ENCODE measurements around the gene SYT12. TPM values are rescaled to one million over a fixed set of nuclear protein-coding genes. Genes with fewer than 3 reads are reported as not detected.

SYT12 gene
- polyA plus RNA-seq, 1 donor from 2014 or later = 2.3 TPM

DNA sequence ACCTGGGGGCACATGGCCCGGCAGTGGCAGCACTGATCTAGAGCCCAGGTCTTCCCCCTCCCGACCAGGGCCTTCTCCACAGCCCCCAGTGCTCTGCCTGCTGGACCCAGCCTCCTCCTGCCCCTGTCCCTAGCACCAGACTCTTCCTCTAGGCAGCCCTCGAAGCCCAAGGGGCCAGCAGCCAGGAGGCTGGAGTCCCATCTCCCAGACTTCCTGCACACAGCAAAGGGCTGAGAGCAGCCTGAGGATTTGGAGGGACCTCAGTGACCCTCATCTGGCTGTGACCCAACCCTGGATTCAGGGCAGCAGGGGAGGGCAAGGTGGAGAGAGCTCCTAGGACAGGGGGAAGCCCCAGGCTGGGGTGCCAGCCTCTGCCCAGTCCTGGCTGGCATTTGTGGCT, 36.7 kb downstream of the SYT12 start:
- Histone ChIP-seq H3K4me3 (ENCODE audit: low read length) (no peak overlapping the region), H3K36me3 (ENCODE audit: insufficient read depth, low read length) (no peaks in the 10 kb centered on the region), H3K9ac (ENCODE audit: low read length) (no peak overlapping the region), H3K27ac (ENCODE audit: low read length) (no peak overlapping the region), H3K79me2 (replicated peaks; ENCODE audit: insufficient read depth, low read length) (no peaks in the 10 kb centered on the region), H3F3A (ENCODE audit: insufficient read depth, low read length, poor library complexity, severe bottlenecking) (no peaks in the 10 kb centered on the region), H3K27me3 (ENCODE audit: insufficient read depth, low read depth, low read length) (peaks cover 14% of the 10 kb centered on the region), H3K9me3 (ENCODE audit: low read length) (no peaks in the 10 kb centered on the region), H2AFZ (ENCODE audit: low read depth, low read length) (no peak overlapping the region), H3K4me2 (ENCODE audit: low read length) (no peak overlapping the region), H4K20me1 (ENCODE audit: insufficient read depth) (no peaks in the 10 kb centered on the region), H3K9me2 (ENCODE audit: insufficient read depth, low read length) (no peaks in the 10 kb centered on the region)
- TF ChIP-seq EZH2 (IDR thresholded peaks at IDR 0.05; ENCODE audit: borderline replicate concordance, insufficient read depth, low read length, poor library complexity, severe bottlenecking) (no peak), CTCF (IDR thresholded peaks at IDR 0.05; ENCODE audit: poor library complexity, severe bottlenecking) (no peak), MXI1 (conservative IDR thresholded peaks at IDR 0.05; ENCODE audit: poor library complexity, severe bottlenecking) (no peak), POLR2AphosphoS5 (IDR thresholded peaks at IDR 0.05) (no peak)
- TF ChIP-seq, protein P1, sequence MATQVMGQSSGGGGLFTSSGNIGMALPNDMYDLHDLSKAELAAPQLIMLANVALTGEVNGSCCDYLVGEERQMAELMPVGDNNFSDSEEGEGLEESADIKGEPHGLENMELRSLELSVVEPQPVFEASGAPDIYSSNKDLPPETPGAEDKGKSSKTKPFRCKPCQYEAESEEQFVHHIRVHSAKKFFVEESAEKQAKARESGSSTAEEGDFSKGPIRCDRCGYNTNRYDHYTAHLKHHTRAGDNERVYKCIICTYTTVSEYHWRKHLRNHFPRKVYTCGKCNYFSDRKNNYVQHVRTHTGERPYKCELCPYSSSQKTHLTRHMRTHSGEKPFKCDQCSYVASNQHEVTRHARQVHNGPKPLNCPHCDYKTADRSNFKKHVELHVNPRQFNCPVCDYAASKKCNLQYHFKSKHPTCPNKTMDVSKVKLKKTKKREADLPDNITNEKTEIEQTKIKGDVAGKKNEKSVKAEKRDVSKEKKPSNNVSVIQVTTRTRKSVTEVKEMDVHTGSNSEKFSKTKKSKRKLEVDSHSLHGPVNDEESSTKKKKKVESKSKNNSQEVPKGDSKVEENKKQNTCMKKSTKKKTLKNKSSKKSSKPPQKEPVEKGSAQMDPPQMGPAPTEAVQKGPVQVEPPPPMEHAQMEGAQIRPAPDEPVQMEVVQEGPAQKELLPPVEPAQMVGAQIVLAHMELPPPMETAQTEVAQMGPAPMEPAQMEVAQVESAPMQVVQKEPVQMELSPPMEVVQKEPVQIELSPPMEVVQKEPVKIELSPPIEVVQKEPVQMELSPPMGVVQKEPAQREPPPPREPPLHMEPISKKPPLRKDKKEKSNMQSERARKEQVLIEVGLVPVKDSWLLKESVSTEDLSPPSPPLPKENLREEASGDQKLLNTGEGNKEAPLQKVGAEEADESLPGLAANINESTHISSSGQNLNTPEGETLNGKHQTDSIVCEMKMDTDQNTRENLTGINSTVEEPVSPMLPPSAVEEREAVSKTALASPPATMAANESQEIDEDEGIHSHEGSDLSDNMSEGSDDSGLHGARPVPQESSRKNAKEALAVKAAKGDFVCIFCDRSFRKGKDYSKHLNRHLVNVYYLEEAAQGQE (IDR thresholded peaks at IDR 0.05; ENCODE audit: borderline replicate concordance) = no peak

GRCh38 chr11:67060111-67060522, 37.2 kb downstream of the SYT12 start:
- no peak overlapping the region for H2AFZ ChIP-seq (ENCODE audit: low read depth, low read length)
- no peaks in the 10 kb centered on the region for H3K79me2 ChIP-seq (replicated peaks; ENCODE audit: insufficient read depth, low read length)
- H3K4me2 ChIP-seq (ENCODE audit: low read length) = no peak overlapping the region
- H3F3A ChIP-seq (ENCODE audit: insufficient read depth, low read length, poor library complexity, severe bottlenecking) = no peaks in the 10 kb centered on the region
- no peaks in the 10 kb centered on the region for H3K36me3 ChIP-seq (ENCODE audit: insufficient read depth, low read length)
- H4K20me1 ChIP-seq (ENCODE audit: insufficient read depth) = no peaks in the 10 kb centered on the region
- H3K9me3 ChIP-seq (ENCODE audit: low read length) = no peaks in the 10 kb centered on the region
- H3K27me3 ChIP-seq (ENCODE audit: insufficient read depth, low read depth, low read length) = peaks cover 14% of the 10 kb centered on the region
- H3K9ac ChIP-seq (ENCODE audit: low read length) = no peak overlapping the region
- no peak overlapping the region for H3K27ac ChIP-seq (ENCODE audit: low read length)
- no peak overlapping the region for H3K4me3 ChIP-seq (ENCODE audit: low read length)
- TF ChIP-seq MXI1 (conservative IDR thresholded peaks at IDR 0.05; ENCODE audit: poor library complexity, severe bottlenecking) (no peak), EZH2 (IDR thresholded peaks at IDR 0.05; ENCODE audit: borderline replicate concordance, insufficient read depth, low read length, poor library complexity, severe bottlenecking) (no peak), RAD21 (conservative IDR thresholded peaks at IDR 0.05) (no peak), SMC3 (conservative IDR thresholded peaks at IDR 0.05; ENCODE audit: poor library complexity) (no peak), POLR2AphosphoS5 (IDR thresholded peaks at IDR 0.05) (no peak), TAF1 (IDR thresholded peaks at IDR 0.05; ENCODE audit: low read depth) (no peak), EP300 (conservative IDR thresholded peaks at IDR 0.05; ENCODE audit: poor library complexity, severe bottlenecking) (no peak), CTCF (IDR thresholded peaks at IDR 0.05; ENCODE audit: poor library complexity, severe bottlenecking) (no peak)
- TF ChIP-seq, protein P1 (IDR thresholded peaks at IDR 0.05; ENCODE audit: borderline replicate concordance) = no peak
- H3K9me2 ChIP-seq (ENCODE audit: insufficient read depth, low read length) = no peaks in the 10 kb centered on the region

All from neural cell (in vitro differentiated cells).